ENCODE results near the gene ANKRD34B. TPM values are rescaled to one million over a fixed set of nuclear protein-coding genes. Genes with fewer than 3 reads are reported as not detected.

ANKRD34B gene
- polyA plus RNA-seq, result not detected
- long read RNA-seq, donor 1, result 0 reads
- long read RNA-seq, donor 2, result 0 reads
- long read RNA-seq, donor 3, result 0 reads
- long read RNA-seq, donor 4, result 0 reads
- long read RNA-seq, donor 5, result 0 reads
- long read RNA-seq, donor 6, result 0 reads
- long read RNA-seq, donor 7, result 0 reads
- long read RNA-seq, donor 8, result 0 reads
- long read RNA-seq, donor 9, result 0 reads
- long read RNA-seq, donor 10, result 0 reads
- long read RNA-seq, donor 11, result 0 reads

DNA sequence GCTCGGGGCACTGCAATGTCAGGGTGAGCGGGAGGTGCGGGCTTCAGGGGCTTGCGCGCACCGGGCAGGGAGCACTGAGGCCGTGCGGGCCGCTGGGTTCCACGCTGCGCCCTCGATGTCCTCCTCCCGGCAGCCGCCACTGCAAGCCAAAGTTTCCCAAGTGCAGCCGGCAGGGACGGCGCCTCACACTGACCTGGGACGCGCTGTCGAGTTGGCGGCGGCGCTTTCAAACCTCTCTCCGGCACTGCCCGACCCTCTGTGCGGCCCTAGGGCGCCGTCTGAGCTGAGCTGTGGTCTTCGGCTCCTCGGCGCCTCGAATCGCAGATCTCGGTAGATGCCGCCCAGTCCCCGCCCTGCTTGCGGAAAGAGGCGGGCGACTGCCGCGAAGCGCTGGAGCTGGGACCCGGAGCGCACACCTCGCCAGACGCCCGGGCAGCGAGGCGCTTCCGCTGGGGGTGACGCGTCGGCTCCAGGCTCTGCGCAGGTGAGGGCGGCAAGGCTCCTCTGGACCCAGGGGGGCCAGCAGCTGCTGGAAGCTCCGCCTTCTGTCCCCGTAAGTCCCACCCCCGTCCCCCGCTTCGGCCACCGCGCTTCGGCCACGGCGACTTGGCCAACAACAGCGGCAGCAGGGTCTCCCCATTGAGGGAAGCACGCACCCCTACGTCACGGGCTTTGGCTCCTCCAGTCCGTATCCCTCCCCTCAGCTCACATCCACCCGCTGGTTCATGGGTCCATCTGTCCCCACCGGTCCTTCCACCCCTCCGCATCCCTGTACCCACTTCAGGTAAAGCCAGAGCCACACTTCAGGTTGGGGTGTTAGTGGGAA, at the start of gene ANKRD34B:
ANKRD34B (minus strand) TSS at position 320 of the 826 bp plus-strand sequence. CDS start 10,261 bp downstream, outside the sequence.
- H3K27ac ChIP-seq (ENCODE audit: low read length), result no peak within 1 kb of the TSS
- peaks cover 5% of the 10 kb centered on the region for H3K9me3 ChIP-seq (ENCODE audit: control insufficient read depth, low read depth, low read length)
- H3K4me1 ChIP-seq (ENCODE audit: control insufficient read depth, insufficient read depth, low read length), result no peaks in the 10 kb centered on the region
- H3K4me3 ChIP-seq (ENCODE audit: low read length), result peak within 1 kb of the TSS; percentile 13
- no CpG with 5 or more reads among the region's 73 CpGs for WGBS (ENCODE audit: insufficient coverage, low lambda C conversion rate)
- no peaks in the 10 kb centered on the region for H3K36me3 ChIP-seq (ENCODE audit: control insufficient read depth, insufficient read depth, low read length)
- DNase-seq, result peak in 1 of 2 donors; percentile 28
- H3K27me3 ChIP-seq (ENCODE audit: control insufficient read depth, insufficient read depth, low read length), result peaks cover 75% of the 10 kb centered on the region

DNA sequence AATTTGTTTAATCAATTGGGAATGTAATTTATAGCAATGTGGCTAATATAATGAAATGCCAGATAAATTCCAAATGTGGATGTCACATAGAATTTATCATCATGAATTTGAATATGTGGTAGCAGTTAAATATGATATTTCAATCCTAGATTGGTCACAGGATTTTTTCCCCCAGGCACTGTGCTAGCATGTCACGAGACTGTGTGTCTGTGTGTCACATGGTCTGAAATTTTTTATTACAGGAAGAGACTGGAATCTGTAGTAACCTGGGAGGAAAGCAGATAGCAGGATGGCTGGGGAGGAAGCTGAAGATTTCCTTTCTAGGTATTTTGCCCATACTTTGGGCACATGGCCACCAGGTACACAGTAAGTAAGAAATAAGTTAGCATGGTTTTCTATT, 49.0 kb upstream of the ANKRD34B start:
- no peaks in the 10 kb centered on the region for H3K36me3 ChIP-seq (ENCODE audit: control insufficient read depth, insufficient read depth, low read length)
- WGBS (ENCODE audit: insufficient coverage, low lambda C conversion rate), result no CpG with 5 or more reads among the region's 1 CpG
- no peak overlapping the region for H3K4me3 ChIP-seq (ENCODE audit: low read length)
- H3K9me3 ChIP-seq (ENCODE audit: control insufficient read depth, low read depth, low read length), result no peaks in the 10 kb centered on the region
- H3K27ac ChIP-seq (ENCODE audit: low read length), result no peak overlapping the region
- no peaks in the 10 kb centered on the region for H3K27me3 ChIP-seq (ENCODE audit: control insufficient read depth, insufficient read depth, low read length)
- DNase-seq, result peak; percentile 50 to 70
- H3K4me1 ChIP-seq (ENCODE audit: control insufficient read depth, insufficient read depth, low read length), result no peaks in the 10 kb centered on the region

DNA sequence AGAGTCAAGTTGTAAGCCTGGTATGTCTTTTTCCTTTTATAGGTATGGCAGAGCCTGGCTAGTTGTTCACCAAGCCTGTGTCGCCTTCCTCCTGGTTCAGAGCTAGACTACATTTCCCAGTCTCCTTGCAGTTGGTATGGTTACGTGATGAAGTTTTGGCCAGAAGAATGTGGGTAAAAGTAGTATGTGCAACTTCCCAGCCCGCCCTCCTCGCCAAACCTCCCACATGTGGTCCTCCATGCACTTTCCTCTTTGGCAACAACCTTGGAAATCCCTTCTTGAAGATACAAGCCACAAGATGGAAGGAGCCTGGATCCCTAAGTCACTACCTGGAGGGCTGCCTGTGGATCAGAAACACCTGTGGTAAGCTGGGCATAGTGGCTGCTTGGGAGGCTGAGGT, 48.4 kb upstream of the ANKRD34B start:
- WGBS (ENCODE audit: insufficient coverage, low lambda C conversion rate), result no CpG with 5 or more reads among the region's 4 CpGs
- Histone ChIP-seq H3K27me3 (ENCODE audit: control insufficient read depth, insufficient read depth, low read length) (no peaks in the 10 kb centered on the region), H3K36me3 (ENCODE audit: control insufficient read depth, insufficient read depth, low read length) (no peaks in the 10 kb centered on the region), H3K4me3 (ENCODE audit: low read length) (no peak overlapping the region), H3K9me3 (ENCODE audit: control insufficient read depth, low read depth, low read length) (no peaks in the 10 kb centered on the region), H3K4me1 (ENCODE audit: control insufficient read depth, insufficient read depth, low read length) (no peaks in the 10 kb centered on the region), H3K27ac (ENCODE audit: low read length) (no peak overlapping the region)
- no peak for DNase-seq

DNA sequence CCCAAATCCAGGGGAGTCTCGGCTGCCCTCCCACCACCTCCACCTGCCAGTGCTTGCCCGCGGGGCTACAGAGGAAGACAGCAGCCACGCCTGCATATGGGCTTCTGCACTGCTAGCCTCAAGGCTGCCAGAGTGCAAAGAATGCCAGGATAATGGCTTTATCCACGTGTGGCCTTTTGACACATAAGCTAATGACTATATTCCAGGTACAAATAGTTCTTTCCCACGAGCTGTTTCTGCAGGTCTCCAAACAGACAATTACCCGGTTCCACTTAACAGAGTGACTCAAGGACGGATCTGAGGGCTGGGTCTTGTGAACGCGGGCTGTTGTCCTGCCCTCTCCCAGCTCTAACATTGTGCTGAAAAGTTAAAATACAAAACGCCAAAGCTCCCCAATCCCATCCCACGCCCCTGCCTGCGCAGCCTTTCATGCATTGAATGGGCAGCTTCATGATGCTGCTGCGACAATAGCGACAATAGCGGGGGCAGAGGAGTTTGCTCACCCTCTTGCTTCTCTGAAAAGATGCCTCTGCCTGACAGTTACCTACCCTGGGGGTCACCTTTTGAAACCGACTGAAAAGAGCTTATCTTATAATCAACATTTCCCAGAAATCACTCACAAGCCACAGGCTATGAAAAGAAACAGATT, 45.3 kb upstream of the ANKRD34B start:
- Histone ChIP-seq H3K27ac (ENCODE audit: low read length) (no peak overlapping the region), H3K9me3 (ENCODE audit: control insufficient read depth, low read depth, low read length) (no peaks in the 10 kb centered on the region), H3K36me3 (ENCODE audit: control insufficient read depth, insufficient read depth, low read length) (no peaks in the 10 kb centered on the region), H3K4me1 (ENCODE audit: control insufficient read depth, insufficient read depth, low read length) (no peaks in the 10 kb centered on the region), H3K27me3 (ENCODE audit: control insufficient read depth, insufficient read depth, low read length) (no peaks in the 10 kb centered on the region), H3K4me3 (ENCODE audit: low read length) (no peak overlapping the region)
- DNase-seq, result no peak
- 40% methylated on average over 1 of the region's 17 CpGs for WGBS (ENCODE audit: insufficient coverage, low lambda C conversion rate)

DNA sequence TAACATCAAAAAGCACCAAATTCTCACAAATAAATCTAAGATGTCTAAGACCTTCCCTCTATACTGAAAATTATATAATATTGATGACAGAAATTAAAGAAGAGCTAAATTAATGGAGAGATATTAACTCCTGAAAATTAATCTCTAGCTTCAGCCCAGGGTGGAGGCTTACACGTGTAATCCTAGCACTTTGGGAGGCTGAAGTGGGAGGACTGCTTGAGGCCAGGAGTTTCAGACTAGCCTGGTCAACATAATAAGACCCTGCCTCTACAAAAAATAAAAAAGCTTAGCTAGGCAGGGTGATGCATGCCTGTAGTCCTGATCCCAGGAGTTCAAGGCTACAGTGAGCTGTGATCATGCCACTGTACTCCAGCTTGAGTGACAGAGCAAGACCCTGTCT, 39.6 kb upstream of the ANKRD34B start:
- no peaks in the 10 kb centered on the region for H3K27me3 ChIP-seq (ENCODE audit: control insufficient read depth, insufficient read depth, low read length)
- no CpG with 5 or more reads among the region's 1 CpG for WGBS (ENCODE audit: insufficient coverage, low lambda C conversion rate)

DNA sequence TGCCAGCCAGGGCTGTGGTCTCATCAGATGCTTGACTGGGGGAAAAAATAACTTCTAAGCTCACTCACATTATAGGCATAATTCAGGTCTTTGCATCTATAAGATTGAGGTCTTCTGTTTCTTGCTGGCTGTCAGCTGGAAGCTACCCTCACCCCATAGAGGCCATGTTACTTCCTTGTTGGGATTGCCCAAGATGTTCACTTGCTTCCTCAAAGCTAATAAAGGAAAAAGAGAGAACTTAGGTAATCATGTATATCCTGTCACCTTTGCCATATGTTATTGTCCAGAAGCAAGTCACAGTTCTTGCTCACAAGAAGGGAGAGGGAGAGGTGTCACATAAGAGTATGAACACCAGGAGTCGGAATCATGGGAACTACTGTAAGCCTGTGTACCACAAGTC, 38.7 kb upstream of the ANKRD34B start:
- Histone ChIP-seq H3K27ac (ENCODE audit: low read length) (no peak overlapping the region), H3K27me3 (ENCODE audit: control insufficient read depth, insufficient read depth, low read length) (no peaks in the 10 kb centered on the region), H3K36me3 (ENCODE audit: control insufficient read depth, insufficient read depth, low read length) (no peaks in the 10 kb centered on the region), H3K4me1 (ENCODE audit: control insufficient read depth, insufficient read depth, low read length) (no peaks in the 10 kb centered on the region), H3K9me3 (ENCODE audit: control insufficient read depth, low read depth, low read length) (no peaks in the 10 kb centered on the region), H3K4me3 (ENCODE audit: low read length) (no peak overlapping the region)
- DNase-seq, result no peak
- no CpG with 5 or more reads among the region's 1 CpG for WGBS (ENCODE audit: insufficient coverage, low lambda C conversion rate)

More for the DNA sequence above, 39.6 kb upstream of the ANKRD34B start:
- H3K27ac ChIP-seq (ENCODE audit: low read length), result no peak overlapping the region
- no peak overlapping the region for H3K4me3 ChIP-seq (ENCODE audit: low read length)
- no peaks in the 10 kb centered on the region for H3K9me3 ChIP-seq (ENCODE audit: control insufficient read depth, low read depth, low read length)
- H3K36me3 ChIP-seq (ENCODE audit: control insufficient read depth, insufficient read depth, low read length), result no peaks in the 10 kb centered on the region
- no peak for DNase-seq
- H3K4me1 ChIP-seq (ENCODE audit: control insufficient read depth, insufficient read depth, low read length), result no peaks in the 10 kb centered on the region

DNA sequence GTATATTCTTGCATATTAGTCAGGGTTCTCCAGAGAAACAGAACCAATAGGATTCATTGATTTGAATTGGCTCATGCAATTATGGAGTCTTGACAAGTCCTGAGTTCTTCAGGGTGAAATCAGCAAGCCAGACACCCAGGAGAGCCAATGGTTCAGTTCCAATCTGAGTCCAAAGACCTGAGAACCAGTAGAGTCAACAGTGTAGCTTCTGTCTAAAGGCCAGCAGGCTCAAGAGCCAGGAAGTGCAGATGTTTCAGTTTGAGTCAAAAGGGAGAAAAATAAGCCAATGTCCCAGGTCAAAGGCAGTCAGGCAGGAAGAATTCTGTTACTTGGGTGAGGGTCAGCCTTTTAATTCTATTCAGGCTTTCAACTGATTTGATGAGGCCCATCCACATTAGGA, 37.8 kb upstream of the ANKRD34B start:
- H3K27me3 ChIP-seq (ENCODE audit: control insufficient read depth, insufficient read depth, low read length), result no peaks in the 10 kb centered on the region
- H3K4me1 ChIP-seq (ENCODE audit: control insufficient read depth, insufficient read depth, low read length), result no peaks in the 10 kb centered on the region
- DNase-seq, result peak; percentile 10 to 36
- H3K36me3 ChIP-seq (ENCODE audit: control insufficient read depth, insufficient read depth, low read length), result no peaks in the 10 kb centered on the region
- H3K9me3 ChIP-seq (ENCODE audit: control insufficient read depth, low read depth, low read length), result no peaks in the 10 kb centered on the region
- H3K27ac ChIP-seq (ENCODE audit: low read length), result no peak overlapping the region
- H3K4me3 ChIP-seq (ENCODE audit: low read length), result no peak overlapping the region

DNA sequence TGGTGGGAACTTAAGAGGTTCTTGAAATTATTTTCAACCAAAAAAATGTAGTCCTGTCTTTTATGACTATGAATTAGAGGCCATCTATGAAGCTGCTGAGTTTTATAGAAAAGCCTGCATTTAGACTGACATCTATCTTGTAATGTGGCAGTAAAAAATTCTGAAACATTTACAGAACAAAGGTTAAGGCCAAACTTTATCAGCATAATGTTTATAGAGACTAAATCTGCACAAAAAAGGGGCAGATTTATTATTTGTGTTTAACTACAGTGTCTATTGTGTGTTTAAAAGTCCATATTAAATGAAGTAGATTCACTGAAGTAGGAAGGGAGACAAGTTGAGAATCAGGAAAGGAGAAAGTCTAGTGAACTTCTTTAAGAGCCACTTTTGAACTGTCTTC, 37.3 kb upstream of the ANKRD34B start:
- Histone ChIP-seq H3K4me1 (ENCODE audit: control insufficient read depth, insufficient read depth, low read length) (no peaks in the 10 kb centered on the region), H3K27ac (ENCODE audit: low read length) (no peak overlapping the region), H3K36me3 (ENCODE audit: control insufficient read depth, insufficient read depth, low read length) (no peaks in the 10 kb centered on the region), H3K9me3 (ENCODE audit: control insufficient read depth, low read depth, low read length) (no peaks in the 10 kb centered on the region), H3K27me3 (ENCODE audit: control insufficient read depth, insufficient read depth, low read length) (no peaks in the 10 kb centered on the region), H3K4me3 (ENCODE audit: low read length) (no peak overlapping the region)
- no peak for DNase-seq

DNA sequence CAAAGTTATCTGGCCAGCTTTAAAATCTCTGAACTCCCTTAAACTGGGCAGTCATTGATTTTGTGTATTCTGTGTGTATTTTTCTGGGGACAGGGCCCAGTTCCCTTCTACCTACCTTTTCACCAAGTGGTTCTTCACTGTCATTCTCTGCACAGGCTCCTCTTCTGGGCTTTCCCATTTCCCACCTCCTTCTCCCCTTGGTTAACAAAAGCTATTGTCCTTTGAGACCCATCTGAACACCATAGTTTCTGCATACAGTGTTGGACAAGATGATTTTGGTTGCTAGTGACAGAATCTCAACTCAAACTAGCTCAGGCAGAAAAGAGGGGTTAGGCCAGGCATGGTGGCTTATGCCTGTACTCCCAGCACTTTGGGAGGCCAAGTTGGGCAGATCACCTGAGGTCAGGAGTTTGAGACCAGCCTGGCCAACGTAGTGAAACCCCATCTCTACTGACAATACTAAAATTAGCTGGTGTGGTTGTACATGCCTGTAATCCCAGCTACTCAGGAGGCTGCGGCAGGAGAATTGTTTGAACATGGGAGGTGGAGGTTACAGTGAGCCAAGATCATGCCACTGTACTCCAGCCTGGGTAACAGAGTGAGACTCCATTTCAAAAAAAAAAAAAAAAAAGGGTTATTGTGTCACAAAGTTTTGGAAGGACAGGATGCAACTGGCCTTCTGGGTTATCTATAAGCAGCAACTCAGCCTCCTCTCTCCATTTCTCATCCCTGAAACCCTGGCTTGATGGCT, 31.0 kb upstream of the ANKRD34B start:
- no peaks in the 10 kb centered on the region for H3K4me1 ChIP-seq (ENCODE audit: control insufficient read depth, insufficient read depth, low read length)
- WGBS (ENCODE audit: insufficient coverage, low lambda C conversion rate), result no CpG with 5 or more reads among the region's 2 CpGs
- H3K36me3 ChIP-seq (ENCODE audit: control insufficient read depth, insufficient read depth, low read length), result no peaks in the 10 kb centered on the region

DNA sequence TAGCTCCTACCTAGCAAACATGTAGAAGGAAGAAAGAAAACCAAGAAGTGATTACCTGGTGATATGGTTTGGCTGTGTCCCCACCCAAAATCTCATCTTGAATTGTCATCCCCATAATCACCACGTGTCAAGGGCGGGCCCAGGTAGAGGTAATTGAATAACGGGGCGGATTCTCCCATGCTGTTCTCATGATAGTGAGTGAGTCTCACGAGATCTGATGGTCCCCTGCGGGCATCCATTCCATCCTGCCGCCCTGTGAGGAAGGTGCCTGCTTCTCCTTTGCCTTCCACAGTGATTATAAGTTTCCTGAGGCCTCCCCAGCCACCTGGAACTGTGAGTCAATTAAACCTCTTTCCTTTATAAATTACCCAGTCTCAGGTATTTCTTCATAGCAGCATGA, 27.4 kb upstream of the ANKRD34B start:
- Histone ChIP-seq H3K36me3 (ENCODE audit: control insufficient read depth, insufficient read depth, low read length) (no peaks in the 10 kb centered on the region), H3K27ac (ENCODE audit: low read length) (no peak overlapping the region), H3K9me3 (ENCODE audit: control insufficient read depth, low read depth, low read length) (no peaks in the 10 kb centered on the region), H3K27me3 (ENCODE audit: control insufficient read depth, insufficient read depth, low read length) (no peaks in the 10 kb centered on the region), H3K4me3 (ENCODE audit: low read length) (no peak overlapping the region), H3K4me1 (ENCODE audit: control insufficient read depth, insufficient read depth, low read length) (no peaks in the 10 kb centered on the region)
- WGBS (ENCODE audit: insufficient coverage, low lambda C conversion rate), result no CpG with 5 or more reads among the region's 7 CpGs
- no peak for DNase-seq

More for the DNA sequence above, 31.0 kb upstream of the ANKRD34B start:
- no peak overlapping the region for H3K27ac ChIP-seq (ENCODE audit: low read length)
- H3K4me3 ChIP-seq (ENCODE audit: low read length), result no peak overlapping the region
- no peaks in the 10 kb centered on the region for H3K9me3 ChIP-seq (ENCODE audit: control insufficient read depth, low read depth, low read length)
- H3K27me3 ChIP-seq (ENCODE audit: control insufficient read depth, insufficient read depth, low read length), result no peaks in the 10 kb centered on the region
- DNase-seq, result no peak

Data from large intestine (tissue), 12 donors.